Measurements from ENCODE around the gene BDKRB2.

DNA sequence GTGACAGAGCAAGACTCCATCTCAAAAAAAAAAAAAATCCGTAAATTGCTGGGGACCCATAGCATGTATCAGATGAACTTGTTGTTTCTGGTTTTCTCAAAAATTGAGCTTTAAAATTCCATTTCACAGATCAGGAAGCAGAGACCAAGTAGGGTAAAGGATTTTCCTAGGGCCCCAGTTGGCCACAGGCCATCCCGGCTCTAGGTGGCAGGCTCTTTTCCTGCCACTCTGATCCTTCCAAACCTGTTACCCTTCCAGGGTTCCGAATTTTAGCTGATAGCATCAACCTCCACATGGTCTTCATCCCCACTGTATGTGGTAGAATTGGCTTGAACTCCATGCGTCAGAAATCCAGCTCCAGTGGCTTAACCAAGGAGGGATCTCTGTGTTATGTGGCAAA, 36.1 kb upstream of the BDKRB2 start:
- TF ChIP-seq, protein P1, sequence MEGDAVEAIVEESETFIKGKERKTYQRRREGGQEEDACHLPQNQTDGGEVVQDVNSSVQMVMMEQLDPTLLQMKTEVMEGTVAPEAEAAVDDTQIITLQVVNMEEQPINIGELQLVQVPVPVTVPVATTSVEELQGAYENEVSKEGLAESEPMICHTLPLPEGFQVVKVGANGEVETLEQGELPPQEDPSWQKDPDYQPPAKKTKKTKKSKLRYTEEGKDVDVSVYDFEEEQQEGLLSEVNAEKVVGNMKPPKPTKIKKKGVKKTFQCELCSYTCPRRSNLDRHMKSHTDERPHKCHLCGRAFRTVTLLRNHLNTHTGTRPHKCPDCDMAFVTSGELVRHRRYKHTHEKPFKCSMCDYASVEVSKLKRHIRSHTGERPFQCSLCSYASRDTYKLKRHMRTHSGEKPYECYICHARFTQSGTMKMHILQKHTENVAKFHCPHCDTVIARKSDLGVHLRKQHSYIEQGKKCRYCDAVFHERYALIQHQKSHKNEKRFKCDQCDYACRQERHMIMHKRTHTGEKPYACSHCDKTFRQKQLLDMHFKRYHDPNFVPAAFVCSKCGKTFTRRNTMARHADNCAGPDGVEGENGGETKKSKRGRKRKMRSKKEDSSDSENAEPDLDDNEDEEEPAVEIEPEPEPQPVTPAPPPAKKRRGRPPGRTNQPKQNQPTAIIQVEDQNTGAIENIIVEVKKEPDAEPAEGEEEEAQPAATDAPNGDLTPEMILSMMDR (conservative IDR thresholded peaks at IDR 0.05; ENCODE audit: low read depth, low read length): no peak
- TF ChIP-seq, protein P2, sequence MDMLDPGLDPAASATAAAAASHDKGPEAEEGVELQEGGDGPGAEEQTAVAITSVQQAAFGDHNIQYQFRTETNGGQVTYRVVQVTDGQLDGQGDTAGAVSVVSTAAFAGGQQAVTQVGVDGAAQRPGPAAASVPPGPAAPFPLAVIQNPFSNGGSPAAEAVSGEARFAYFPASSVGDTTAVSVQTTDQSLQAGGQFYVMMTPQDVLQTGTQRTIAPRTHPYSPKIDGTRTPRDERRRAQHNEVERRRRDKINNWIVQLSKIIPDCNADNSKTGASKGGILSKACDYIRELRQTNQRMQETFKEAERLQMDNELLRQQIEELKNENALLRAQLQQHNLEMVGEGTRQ (IDR thresholded peaks at IDR 0.05; ENCODE audit: low read depth, low read length): no peak
- TF ChIP-seq RFX5 (IDR thresholded peaks at IDR 0.05; ENCODE audit: low read depth, low read length) (no peak), POLR2A (IDR thresholded peaks at IDR 0.05; ENCODE audit: low read depth, low read length) (no peak), MXI1 (IDR thresholded peaks at IDR 0.05; ENCODE audit: borderline replicate concordance, low read depth, low read length) (no peak)

Data from IMR-90 (cell line).